Ovary (tissue), 9 donors: ENCODE results near the gene FAAP24. TPM values are rescaled to one million over a fixed set of nuclear protein-coding genes. Genes with fewer than 3 reads are reported as not detected.
"Not testable (repeated sequence)": the region's sequence is repeated elsewhere in the genome, so short reads cannot be mapped to it uniquely, and the experiment has no call there.

ENCODE experiments used
- DNase-seq, 5 donors: peaks; one replicate each; pipeline ENCODE4 v3.0.0-alpha.2; 2019 to 2020
- H3K27ac ChIP-seq, 2 donors: fragments of 200-600 bp; one replicate each; pipeline versions ENCODE4 v1.5.1 to v1.8.0; 2019 to 2022
- H3K27me3 ChIP-seq: fragments of 200-600 bp; one replicate; pipeline ENCODE4 v1.8.0; 2022
- H3K36me3 ChIP-seq: fragments of 200-600 bp; sonication (generic); one replicate; pipeline ENCODE4 v1.5.1; 2019
- H3K4me1 ChIP-seq: one replicate; pipeline ENCODE4 v1.8.1; 2013; ENCODE audit warnings: mild to moderate bottlenecking, moderate library complexity; ENCODE audit not compliant: insufficient read depth
- H3K4me3 ChIP-seq: fragments of 200-600 bp; sonication (generic); one replicate; pipeline ENCODE4 v1.5.1; 2017
- H3K9me3 ChIP-seq, 2 donors: fragments of 200-600 bp in 1 of 2; sonication (generic) in 1 of 2; one replicate each; pipeline versions ENCODE4 v1.5.1 to v1.8.1; 2013 to 2019; ENCODE audit warnings: mild to moderate bottlenecking in 1 of 2, moderate library complexity in 1 of 2
- CTCF ChIP-seq, 3 donors: fragments of 450-650 bp in 2 of 3; fragments of 200-600 bp in 1 of 3; IDR thresholded peaks; one replicate each; pipeline versions ENCODE4 v1.5.1 to v1.8.0; 2016 to 2022; ENCODE audit warnings: antibody characterized with exemption in 3 of 3, mild to moderate bottlenecking in 1 of 3
- EP300 ChIP-seq: sonication (generic); formaldehyde crosslinking; IDR thresholded peaks from one replicate; pipeline ENCODE4 v1.6.1; 2017; ENCODE audit warnings: antibody characterized with exemption
- POLR2A ChIP-seq: fragments of 450-650 bp; IDR thresholded peaks from one replicate; pipeline ENCODE4 v1.6.1; 2017; ENCODE audit warnings: antibody characterized with exemption, mild to moderate bottlenecking, moderate library complexity
- WGBS, 3 donors: extraction: QIAGEN DNeasy Blood & Tissue Kit in 1 of 3; methylation state at CpG; one replicate each; pipeline versions ENCODE4 v1.1.5 to v1.1.7; 2013 to 2017; 5-methylcytosine and 5-hydroxymethylcytosine counted together
- intact Hi-C, 4 donors: fragments of 100-400 bp; cut with DNase I; formaldehyde crosslinking; loops; one replicate each; pipeline versions ENCODE4 v1.11.0 to v1.15.1; 2022 to 2023
- polyA plus RNA-seq, 2 donors: library from polyadenylated mRNA; stranded (reverse); fragments of 200-250 nt in 1 of 2; fragments of 350-450 nt in 1 of 2; fragmentation: Illumina TruSeq in 1 of 2; extraction: RNeasy Lipid Tissue Mini Kit (QIAGEN cat#74804) in 1 of 2; gene quantifications; one replicate each; pipeline ENCODE4 v1.2.3, GENCODE V29; 2013 to 2014
- total RNA-seq, 7 donors: library from RNA; depleted of rRNA in 2 of 7; stranded (reverse); fragments of >200 nt in 2 of 7; fragmentation: NEBNext Ultra II Directional in 3 of 7; extraction: Animal tissue kit (Norgen Biotek cat#: 25700) in 3 of 7; gene quantifications; one replicate each; pipeline versions ENCODE4 v1.1.0 to v1.2.4, GENCODE V29; 2016 to 2023
- donor health status: DM: no; HTN: no; CAD: no; lungs with moderate emphysema.
- donor health status: DM: no; HTN: no; CAD: no.
- donor health status: Bipolar disorder and iron deficiency.
- donor health status: DM: yes; HTN: yes; CAD: no.
- donor health status: DM: no; HTN: no; CAD: no.
- donor health status: DM: yes; HTN: yes; CAD: no.

Gene FAAP24
- total and polyA plus RNA-seq, 9 donors: 0.57 to 2.7 (median 1.7) TPM

GRCh38 chr19:32997716-32998355 lies 25.8 kb downstream of the FAAP24 start:
- H3K9me3 ChIP-seq: no peaks in the 10 kb centered on the region
- no peaks in the 10 kb centered on the region for H3K4me1 ChIP-seq
- DNase-seq: no peak
- no peak overlapping the region for H3K4me3 ChIP-seq
- WGBS, 3 donors: 85 to 92% (median 87%) methylated on average over 14 of the region's 14 CpGs
- no peaks in the 10 kb centered on the region for H3K27me3 ChIP-seq
- H3K27ac ChIP-seq: no peak overlapping the region
- intact Hi-C loops: no loop called here
- TF ChIP-seq EP300: no peak
- no peak for TF ChIP-seq CTCF (IDR thresholded peaks at IDR 0.05)
- TF ChIP-seq POLR2A: no peak
- no peaks in the 10 kb centered on the region for H3K36me3 ChIP-seq

DNA sequence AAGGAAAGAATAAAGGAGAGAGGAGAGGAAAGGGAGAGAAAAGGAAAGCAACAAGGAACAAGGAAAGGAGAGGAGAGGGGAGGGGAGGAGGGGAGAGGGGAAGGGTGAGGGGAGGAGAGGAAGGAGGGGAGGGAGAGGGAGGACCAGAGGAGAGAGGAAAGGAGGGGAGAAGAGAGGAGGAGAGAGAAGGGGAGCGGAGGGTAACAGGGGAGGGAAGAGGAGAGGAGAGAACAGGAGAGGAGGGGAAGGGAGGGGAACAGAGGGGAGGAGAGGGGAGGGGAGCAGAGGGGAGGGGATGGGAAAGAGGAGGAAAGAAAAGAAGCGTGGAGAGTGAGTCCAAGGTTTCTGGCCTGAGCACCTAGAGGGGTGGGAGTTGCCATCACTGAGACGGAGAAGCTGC lies 26.7 kb downstream of the FAAP24 start:
- H3K9me3 ChIP-seq: no peaks in the 10 kb centered on the region
- no peak for DNase-seq
- no peaks in the 10 kb centered on the region for H3K4me1 ChIP-seq
- WGBS, 3 donors: 62 to 76% (median 65%) methylated on average over 3 of the region's 3 CpGs
- H3K4me3 ChIP-seq: no peak overlapping the region
- TF ChIP-seq POLR2A (no peak), EP300 (no peak), CTCF (IDR thresholded peaks at IDR 0.05) (no peak)
- H3K36me3 ChIP-seq: no peaks in the 10 kb centered on the region
- H3K27me3 ChIP-seq: no peaks in the 10 kb centered on the region
- no peak overlapping the region for H3K27ac ChIP-seq
- intact Hi-C loops: no loop called here

- Histone ChIP-seq H3K36me3 (no peaks in the 10 kb centered on the region), H3K4me3 (no peak overlapping the region), H3K4me1 (no peaks in the 10 kb centered on the region), H3K9me3 (no peaks in the 10 kb centered on the region), H3K27ac (no peak overlapping the region), H3K27me3 (no peaks in the 10 kb centered on the region)
- no peak for DNase-seq
- WGBS, 3 donors: 92 to 95% (median 95%) methylated on average over 8 of the region's 8 CpGs
- intact Hi-C loops: no loop called here
- TF ChIP-seq EP300 (no peak), CTCF (IDR thresholded peaks at IDR 0.05) (no peak), POLR2A (no peak)
Measured at GRCh38 chr19:33000510-33000909, 28.5 kb downstream of the FAAP24 start.

DNA sequence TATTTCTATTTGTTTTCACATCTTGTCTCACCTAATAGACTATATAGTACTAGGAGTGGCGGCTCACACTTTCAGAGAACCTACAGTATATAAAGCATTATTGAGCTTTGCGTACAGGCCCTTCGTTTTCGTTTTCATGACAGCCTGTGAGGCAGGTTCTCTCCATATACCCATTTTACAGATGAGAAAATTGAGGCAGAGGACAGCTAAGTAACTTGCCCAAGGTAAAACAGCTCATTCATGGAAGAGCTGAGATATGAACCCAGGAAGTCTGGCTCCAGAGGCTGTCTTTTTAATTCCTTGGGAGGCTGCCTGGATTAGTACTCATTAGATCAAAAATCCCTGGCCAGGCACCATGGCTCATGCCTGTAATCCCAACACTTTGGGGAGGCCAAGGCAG lies 28.9 kb downstream of the FAAP24 start:
- TF ChIP-seq POLR2A (no peak), EP300 (no peak)
- intact Hi-C loops: no loop called here
- 91 to 98% (median 96%) methylated on average over 4 of the region's 4 CpGs for WGBS, 3 donors

DNA sequence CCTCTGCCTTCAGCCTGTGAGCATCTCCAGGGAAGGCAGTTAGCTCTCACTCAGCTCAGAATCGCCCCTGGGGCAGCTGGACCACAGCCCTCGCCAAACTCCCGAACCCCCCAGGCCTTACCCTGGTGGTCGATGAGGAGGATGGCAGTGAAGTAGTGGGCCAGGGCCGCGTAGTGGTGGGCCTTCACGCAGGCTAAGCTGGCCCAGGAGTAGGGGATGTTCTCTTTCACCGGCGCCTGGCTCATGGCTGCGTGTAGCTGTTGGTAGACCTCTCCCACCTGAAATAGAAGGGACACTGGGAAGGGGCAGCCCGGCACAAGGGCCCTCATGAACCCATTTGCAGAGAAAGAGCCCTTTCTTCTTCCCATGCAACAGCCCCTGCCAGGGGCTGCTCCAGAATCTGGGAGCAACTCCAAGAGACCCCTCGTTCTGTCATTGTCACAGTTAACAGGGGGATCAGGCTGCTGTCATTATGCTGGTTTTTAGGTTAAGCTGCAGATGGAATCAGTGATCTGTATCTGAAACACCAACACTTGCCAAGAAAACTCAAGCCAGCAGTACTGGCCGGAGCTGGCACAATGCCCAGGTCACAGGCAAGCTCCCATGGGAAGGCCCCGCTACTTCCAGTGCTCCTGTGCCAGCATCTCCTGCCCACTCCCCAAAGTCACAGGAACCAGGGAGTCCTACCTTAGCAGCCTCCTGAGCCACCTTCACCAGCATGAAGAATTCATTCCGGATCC lies 30.3 kb downstream of the FAAP24 start:
- WGBS, 3 donors: 80 to 84% (median 82%) methylated on average over 15 of the region's 15 CpGs
- H3K36me3 ChIP-seq, H3K27me3 ChIP-seq, H3K4me3 ChIP-seq, intact Hi-C loops, DNase-seq, H3K27ac ChIP-seq, H3K4me1 ChIP-seq, H3K9me3 ChIP-seq: not testable (repeated sequence)

More for the DNA sequence above, 28.9 kb downstream of the FAAP24 start:
- no peaks in the 10 kb centered on the region for H3K27me3 ChIP-seq
- H3K36me3 ChIP-seq: no peaks in the 10 kb centered on the region
- H3K9me3 ChIP-seq: no peaks in the 10 kb centered on the region
- H3K4me1 ChIP-seq: no peaks in the 10 kb centered on the region
- DNase-seq: no peak
- H3K4me3 ChIP-seq: no peak overlapping the region
- no peak overlapping the region for H3K27ac ChIP-seq

GRCh38 chr19:33003424-33004024 lies 31.5 kb downstream of the FAAP24 start:
- intact Hi-C loops, H3K27ac ChIP-seq, H3K27me3 ChIP-seq: not testable (repeated sequence)

More at GRCh38 chr19:33003424-33004024, 31.5 kb downstream of the FAAP24 start:
- WGBS, 3 donors: 79 to 89% (median 86%) methylated on average over 6 of the region's 6 CpGs
- H3K4me1 ChIP-seq, H3K4me3 ChIP-seq, H3K36me3 ChIP-seq, H3K9me3 ChIP-seq, DNase-seq: not testable (repeated sequence)
